A673 (cell line): ENCODE measurements around the gene TNRC6A. TPM values are rescaled to one million over a fixed set of nuclear protein-coding genes. Genes with fewer than 3 reads are reported as not detected.
"Not testable (repeated sequence)": the region's sequence is repeated elsewhere in the genome, so short reads cannot be mapped to it uniquely, and the experiment has no call there.

Experiments used
- BruUV-seq: library from RNA; stranded (reverse); fragments of 400-500 nt; replicated peaks from 2 replicates; lab custom pipeline; 2021; lab: Mats Ljungman, UMichigan
- CTCF ChIA-PET: fragments of 300-600 bp; sonication (Branson Sonifier 250); formaldehyde crosslinking; loops from one replicate; lab custom pipeline; 2022; ENCODE audit warnings: antibody characterized with exemption; lab: Charles Lee
- POLR2A ChIA-PET: fragments of 300-600 bp; sonication (Branson Sonifier 250); formaldehyde crosslinking; loops from one replicate; lab custom pipeline; 2022; ENCODE audit warnings: antibody characterized with exemption; ENCODE audit not compliant: low non-redundant PET; lab: Charles Lee
- DNase-seq: peaks from one replicate; pipeline ENCODE4 v3.0.0-alpha.2; 2015; ENCODE audit warnings: low spot score
- H3K27ac ChIP-seq: fragments of 200-600 bp; sonication (generic); 2 replicates; pipeline ENCODE4 v1.5.1; 2016; ENCODE audit warnings: mixed run types, low read depth, mild to moderate bottlenecking, mixed read lengths, antibody characterized with exemption, low read length; ENCODE audit not compliant: poor library complexity, severe bottlenecking
- H3K27me3 ChIP-seq: fragments of 200-600 bp; sonication (generic); replicated peaks from 2 replicates; pipeline ENCODE4 v1.6.1; 2017; ENCODE audit warnings: mixed run types, low read depth, mild to moderate bottlenecking, mixed read lengths, antibody characterized with exemption, low read length; ENCODE audit not compliant: insufficient read depth, poor library complexity
- H3K36me3 ChIP-seq: fragments of 200-600 bp; sonication (generic); 2 replicates; pipeline ENCODE4 v1.6.1; 2016; ENCODE audit warnings: mixed run types, mild to moderate bottlenecking, mixed read lengths, antibody characterized with exemption, low read length; ENCODE audit not compliant: insufficient read depth, poor library complexity, severe bottlenecking
- H3K4me1 ChIP-seq: fragments of 200-600 bp; sonication (generic); 2 replicates; pipeline ENCODE4 v1.6.1; 2017; ENCODE audit warnings: mixed run types, mild to moderate bottlenecking, mixed read lengths, antibody characterized with exemption, low read length; ENCODE audit not compliant: insufficient read depth, poor library complexity, severe bottlenecking
- H3K4me3 ChIP-seq: fragments of 200-600 bp; sonication (generic); 2 replicates; pipeline ENCODE4 v1.5.1; 2016; ENCODE audit warnings: low read depth, mixed run types, mild to moderate bottlenecking, mixed read lengths, low read length; ENCODE audit not compliant: poor library complexity, severe bottlenecking
- H3K9me3 ChIP-seq: fragments of 200-600 bp; sonication (generic); 2 replicates; pipeline ENCODE4 v1.6.1; 2016; ENCODE audit warnings: mixed run types, low read depth, mild to moderate bottlenecking, mixed read lengths, antibody characterized with exemption, low read length; ENCODE audit not compliant: poor library complexity, severe bottlenecking
- EZH2 ChIP-seq: fragments of 200-600 bp; sonication (generic); IDR thresholded peaks from 2 replicates; pipeline ENCODE4 v1.6.1; 2017; ENCODE audit warnings: borderline replicate concordance, low read depth, mild to moderate bottlenecking, mixed read lengths, antibody characterized with exemption, low read length; ENCODE audit not compliant: poor library complexity, severe bottlenecking
- intact Hi-C: fragments of 100-400 bp; cut with micrococcal nuclease; formaldehyde crosslinking; loops from one replicate; pipeline ENCODE4 v1.10.0; 2022; ENCODE audit not compliant: unreplicated experiment
- total RNA-seq: library from RNA; stranded (reverse); gene quantifications from 2 replicates; pipeline ENCODE4 v1.2.3, GENCODE V29; 2021
- TF ChIP-seq, protein P1 (sequence below): fragments of 300-800, 200-600 bp; sonication (generic); conservative IDR thresholded peaks from 2 replicates; pipeline ENCODE4 v1.5.1; 2017; ENCODE audit warnings: low read depth, mild to moderate bottlenecking, antibody characterized with exemption, low read length, moderate library complexity, mixed read lengths

TNRC6A gene
- total RNA-seq, 1 experiment from 2014 or later: 90.8 TPM

DNA sequence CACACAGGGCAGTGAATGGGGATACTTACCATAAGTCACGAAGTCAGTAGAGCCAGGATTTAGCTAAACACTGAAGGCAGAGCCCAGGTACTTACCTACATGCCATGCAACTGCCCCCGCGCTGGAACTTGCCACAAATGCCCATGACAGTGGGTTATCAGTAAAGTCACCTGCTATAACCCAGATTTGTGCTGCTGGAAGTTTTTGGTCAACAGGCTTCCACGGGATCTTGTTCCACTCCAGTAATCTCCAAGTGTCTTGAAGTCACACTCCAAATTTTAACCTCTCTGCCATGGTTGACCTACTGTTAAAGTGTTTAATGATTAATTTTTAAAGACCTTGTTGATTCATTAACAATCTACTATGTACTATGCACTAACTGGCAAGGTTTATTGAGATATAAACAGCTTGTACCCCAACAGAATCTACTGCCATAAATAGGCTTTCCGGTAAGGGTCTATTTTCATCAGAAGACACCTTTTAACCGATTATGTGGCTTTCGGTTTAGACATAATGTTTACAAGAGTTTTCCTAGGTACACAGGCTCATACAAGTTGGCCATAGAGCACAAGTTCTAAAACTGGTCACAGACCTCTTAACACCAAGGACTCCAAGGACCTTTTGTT lies 110.0 kb downstream of the TNRC6A start:
- POLR2A ChIA-PET: no interaction called here
- CTCF ChIA-PET: interaction anchor here (0.8 kb wide), 1 partner anchor 238 kb away, joined by 8 read pairs; no protein-coding TSS in a partner anchor
- no TSS peak for BruUV-seq

DNA sequence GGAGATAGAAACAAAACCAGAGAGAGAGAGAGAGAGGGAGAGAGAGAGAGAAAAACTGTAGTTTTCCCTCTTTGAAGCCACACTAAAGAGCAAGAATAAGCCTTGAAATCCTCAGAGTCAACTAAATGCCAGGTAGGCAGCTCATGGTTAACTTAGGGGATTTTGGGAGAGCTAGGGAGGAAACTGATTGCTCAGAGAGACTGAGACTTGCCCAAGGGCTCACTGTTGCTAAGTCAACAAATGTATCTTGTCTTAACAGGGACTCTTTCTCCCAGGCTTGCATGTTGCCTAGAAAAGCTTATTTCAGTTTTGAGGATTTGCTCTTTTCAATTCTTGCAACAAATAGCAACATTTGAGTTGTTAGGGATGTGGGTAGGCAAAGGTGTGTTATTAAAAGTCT lies 111.8 kb downstream of the TNRC6A start:
- TF ChIP-seq, protein P1, sequence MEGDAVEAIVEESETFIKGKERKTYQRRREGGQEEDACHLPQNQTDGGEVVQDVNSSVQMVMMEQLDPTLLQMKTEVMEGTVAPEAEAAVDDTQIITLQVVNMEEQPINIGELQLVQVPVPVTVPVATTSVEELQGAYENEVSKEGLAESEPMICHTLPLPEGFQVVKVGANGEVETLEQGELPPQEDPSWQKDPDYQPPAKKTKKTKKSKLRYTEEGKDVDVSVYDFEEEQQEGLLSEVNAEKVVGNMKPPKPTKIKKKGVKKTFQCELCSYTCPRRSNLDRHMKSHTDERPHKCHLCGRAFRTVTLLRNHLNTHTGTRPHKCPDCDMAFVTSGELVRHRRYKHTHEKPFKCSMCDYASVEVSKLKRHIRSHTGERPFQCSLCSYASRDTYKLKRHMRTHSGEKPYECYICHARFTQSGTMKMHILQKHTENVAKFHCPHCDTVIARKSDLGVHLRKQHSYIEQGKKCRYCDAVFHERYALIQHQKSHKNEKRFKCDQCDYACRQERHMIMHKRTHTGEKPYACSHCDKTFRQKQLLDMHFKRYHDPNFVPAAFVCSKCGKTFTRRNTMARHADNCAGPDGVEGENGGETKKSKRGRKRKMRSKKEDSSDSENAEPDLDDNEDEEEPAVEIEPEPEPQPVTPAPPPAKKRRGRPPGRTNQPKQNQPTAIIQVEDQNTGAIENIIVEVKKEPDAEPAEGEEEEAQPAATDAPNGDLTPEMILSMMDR: no peak
- no peak for TF ChIP-seq EZH2
- intact Hi-C loops: no loop called here
- H3K27ac ChIP-seq: no peak overlapping the region
- ChIA-PET CTCF (no interaction called here), POLR2A (no interaction called here)
- no peak for DNase-seq
- BruUV-seq: no TSS peak
- H3K9me3 ChIP-seq: no peaks in the 10 kb centered on the region
- H3K4me3 ChIP-seq: no peak overlapping the region
- no peaks in the 10 kb centered on the region for H3K36me3 ChIP-seq
- H3K27me3 ChIP-seq: no peaks in the 10 kb centered on the region
- no peaks in the 10 kb centered on the region for H3K4me1 ChIP-seq

More for the DNA sequence above, 110.0 kb downstream of the TNRC6A start:
- no peak overlapping the region for H3K4me3 ChIP-seq
- H3K4me1 ChIP-seq: no peaks in the 10 kb centered on the region
- H3K27ac ChIP-seq: no peak overlapping the region
- H3K9me3 ChIP-seq: no peaks in the 10 kb centered on the region
- no peaks in the 10 kb centered on the region for H3K27me3 ChIP-seq
- intact Hi-C loops: loop anchor here (10.0 kb wide), 1 partner anchor 385 kb away; no protein-coding TSS in a partner anchor
- H3K36me3 ChIP-seq: no peaks in the 10 kb centered on the region
- TF ChIP-seq, protein P1: no peak
- TF ChIP-seq EZH2: no peak
- DNase-seq: no peak

DNA sequence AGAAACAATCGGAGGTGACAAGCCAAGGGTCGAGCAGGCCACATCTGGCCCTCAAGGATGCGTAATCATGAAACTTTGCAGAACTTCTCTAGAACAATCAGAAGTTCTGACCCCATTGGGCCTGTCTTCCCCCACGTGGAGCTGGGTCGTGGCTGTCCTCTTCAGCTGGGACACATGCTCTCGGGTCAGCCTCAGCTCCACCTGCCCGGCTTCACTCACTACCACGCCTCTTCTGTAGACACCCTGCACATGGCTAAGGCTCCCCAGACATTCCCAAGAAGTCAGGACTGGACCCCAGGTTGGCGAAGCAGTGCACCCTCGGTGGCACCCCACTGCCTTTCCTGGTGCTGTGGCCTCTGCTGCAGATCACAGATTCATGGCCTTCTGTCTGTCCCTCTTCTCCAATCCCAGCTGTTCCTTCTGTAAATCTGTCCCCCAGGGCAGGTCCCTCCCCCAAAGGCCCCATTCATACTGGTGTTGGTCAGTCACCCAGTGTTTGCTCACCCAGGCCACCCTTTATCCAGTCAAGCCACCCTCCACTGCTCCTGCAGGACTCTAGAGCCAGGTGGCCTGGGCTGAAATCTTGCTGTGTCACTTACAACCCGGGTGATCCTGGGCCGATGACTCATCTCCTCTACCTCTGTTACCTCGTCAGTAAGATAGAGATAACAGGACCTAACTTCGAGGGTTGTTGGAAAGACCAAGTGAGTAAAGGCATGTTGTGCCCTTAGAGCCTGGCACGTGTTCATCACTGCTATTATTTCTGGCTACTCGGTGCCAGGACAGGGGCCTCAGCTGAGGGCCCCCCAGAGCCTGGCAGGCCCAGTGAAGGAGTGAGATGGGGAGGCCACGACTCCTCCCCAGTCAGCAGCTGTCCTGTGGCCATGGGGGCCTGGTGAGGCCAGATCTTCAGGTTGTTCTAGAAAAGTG lies 114.9 kb downstream of the TNRC6A start:
- no peaks in the 10 kb centered on the region for H3K4me1 ChIP-seq
- TF ChIP-seq EZH2: no peak
- TF ChIP-seq, protein P1: no peak
- no peaks in the 10 kb centered on the region for H3K9me3 ChIP-seq
- CTCF ChIA-PET: no interaction called here
- no peak overlapping the region for H3K4me3 ChIP-seq
- H3K27ac ChIP-seq: no peak overlapping the region
- no peak for DNase-seq
- POLR2A ChIA-PET: no interaction called here
- BruUV-seq: no TSS peak
- H3K27me3 ChIP-seq: no peaks in the 10 kb centered on the region
- H3K36me3 ChIP-seq: no peaks in the 10 kb centered on the region
- intact Hi-C loops: no loop called here

DNA sequence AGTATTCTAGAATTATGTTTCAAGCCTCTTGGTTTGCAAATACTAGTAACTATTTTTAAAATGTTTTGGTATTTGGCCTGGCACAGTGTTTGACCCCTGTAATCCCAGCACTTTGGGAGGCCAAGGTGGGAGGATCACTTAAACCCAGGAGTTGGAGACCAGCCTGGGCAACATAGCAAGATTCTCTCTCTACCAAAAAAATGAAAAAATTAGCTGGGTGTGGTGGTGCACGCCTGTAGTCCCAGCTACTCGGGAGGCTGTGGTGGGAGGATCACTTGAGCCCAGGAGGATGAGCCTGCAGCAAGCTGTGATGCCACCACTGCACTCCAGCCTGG lies 115.5 kb downstream of the TNRC6A start:
- CTCF ChIA-PET: interaction anchor here (0.6 kb wide), 1 partner anchor 9 kb away, joined by 3 read pairs; no protein-coding TSS in a partner anchor
- BruUV-seq, POLR2A ChIA-PET, H3K27me3 ChIP-seq, DNase-seq, H3K27ac ChIP-seq, intact Hi-C loops, H3K9me3 ChIP-seq, H3K36me3 ChIP-seq, H3K4me1 ChIP-seq, H3K4me3 ChIP-seq: not testable (repeated sequence)
